NCI-H1092 treated with DMSO at 0.1 percent for 48 hours (cell line): ENCODE results near the gene CAD.

Source experiments
- DNase-seq: peaks from one replicate; lab custom pipeline; 2025; lab: John Stamatoyannopoulos, UW

Gene CAD

GRCh38 chr2:27225526-27225925 is 8.4 kb downstream of the CAD start:
- DNase-seq: no peak

- no peak for DNase-seq
These were observed 10.3 kb downstream of the CAD start for GRCh38 chr2:27227501-27227900.

GRCh38 chr2:27231921-27232320 is 14.8 kb downstream of the CAD start:
- no peak for DNase-seq

GRCh38 chr2:27233341-27233740 is 16.2 kb downstream of the CAD start:
- DNase-seq: no peak

- no peak for DNase-seq
These were observed 19.0 kb downstream of the CAD start for GRCh38 chr2:27236136-27236535.

GRCh38 chr2:27236626-27237025 is 19.5 kb downstream of the CAD start:
- DNase-seq: no peak

GRCh38 chr2:27237341-27237945 is 20.3 kb downstream of the CAD start:
- no peak for DNase-seq

- no peak for DNase-seq
These were observed 21.8 kb downstream of the CAD start for GRCh38 chr2:27238976-27239375.

- no peak for DNase-seq
These were observed 23.2 kb downstream of the CAD start for GRCh38 chr2:27240406-27240805.

- DNase-seq: no peak
These were observed 24.8 kb downstream of the CAD start for GRCh38 chr2:27241761-27242613.

- no peak for DNase-seq
These were observed 25.4 kb downstream of the CAD start for GRCh38 chr2:27242614-27242951.

- DNase-seq: no peak
These were observed 26.4 kb downstream of the CAD start for GRCh38 chr2:27243391-27244130.

- DNase-seq: no peak
These were observed 27.9 kb downstream of the CAD start for GRCh38 chr2:27245116-27245515.

GRCh38 chr2:27245626-27246025 is 28.5 kb downstream of the CAD start:
- no peak for DNase-seq

GRCh38 chr2:27247893-27248292 is 30.7 kb downstream of the CAD start:
- DNase-seq: no peak

- no peak for DNase-seq
These were observed 32.2 kb downstream of the CAD start for GRCh38 chr2:27249159-27249890.

- DNase-seq: peak; percentile 14
These were observed 32.9 kb downstream of the CAD start for GRCh38 chr2:27249891-27250651.

GRCh38 chr2:27250652-27251379 is 33.6 kb downstream of the CAD start:
- DNase-seq: no peak

GRCh38 chr2:27251766-27252165 is 34.6 kb downstream of the CAD start:
- no peak for DNase-seq

GRCh38 chr2:27255187-27255586 is 38.0 kb downstream of the CAD start:
- no peak for DNase-seq

- DNase-seq: no peak
These were observed 38.5 kb downstream of the CAD start for GRCh38 chr2:27255660-27256059.
